ENCODE results near the gene VEGFB.

VEGFB gene

GRCh38 chr11:64247729-64248531 is 13.5 kb downstream of the VEGFB start:
- DNase-seq (ENCODE audit: low spot score), result no peak

GRCh38 chr11:64248578-64248977 is 14.2 kb downstream of the VEGFB start:
- DNase-seq (ENCODE audit: low spot score), result no peak

GRCh38 chr11:64249038-64249437 is 14.7 kb downstream of the VEGFB start:
- no peak for DNase-seq (ENCODE audit: low spot score)

GRCh38 chr11:64249563-64250414 is 15.4 kb downstream of the VEGFB start:
- DNase-seq (ENCODE audit: low spot score), result no peak

GRCh38 chr11:64250415-64251015 is 16.1 kb downstream of the VEGFB start:
- no peak for DNase-seq (ENCODE audit: low spot score)

- DNase-seq (ENCODE audit: low spot score), result peak; percentile 65
These were observed 16.8 kb downstream of the VEGFB start, which contains the start of gene PLCB3 for GRCh38 chr11:64251016-64251752. Gene PLCB3, plus strand, starts transcription at chr11:64251530. Its CDS starts 120 bp downstream, at chr11:64251650.

GRCh38 chr11:64251753-64252002 is 17.3 kb downstream of the VEGFB start:
- DNase-seq (ENCODE audit: low spot score), result no peak

- peak; percentile 75 for DNase-seq (ENCODE audit: low spot score)
These were observed 17.9 kb downstream of the VEGFB start for GRCh38 chr11:64252003-64252872.

GRCh38 chr11:64253043-64253442 is 18.7 kb downstream of the VEGFB start:
- DNase-seq (ENCODE audit: low spot score), result no peak

GRCh38 chr11:64253481-64253880 is 19.1 kb downstream of the VEGFB start:
- DNase-seq (ENCODE audit: low spot score), result peak; percentile 32

GRCh38 chr11:64254326-64254725 is 19.9 kb downstream of the VEGFB start:
- no peak for DNase-seq (ENCODE audit: low spot score)

- no peak for DNase-seq (ENCODE audit: low spot score)
These were observed 21.0 kb downstream of the VEGFB start for GRCh38 chr11:64255135-64256128.

GRCh38 chr11:64256300-64256699 is 21.9 kb downstream of the VEGFB start:
- no peak for DNase-seq (ENCODE audit: low spot score)

GRCh38 chr11:64258356-64258755 is 24.0 kb downstream of the VEGFB start:
- no peak for DNase-seq (ENCODE audit: low spot score)

GRCh38 chr11:64258946-64259532 is 24.7 kb downstream of the VEGFB start:
- no peak for DNase-seq (ENCODE audit: low spot score)

- DNase-seq (ENCODE audit: low spot score), result no peak
These were observed 25.2 kb downstream of the VEGFB start for GRCh38 chr11:64259533-64260067.

GRCh38 chr11:64260147-64260708 is 25.8 kb downstream of the VEGFB start:
- no peak for DNase-seq (ENCODE audit: low spot score)

GRCh38 chr11:64261556-64262080 is 27.2 kb downstream of the VEGFB start:
- no peak for DNase-seq (ENCODE audit: low spot score)
